Measurements from ENCODE around the gene APIP.

GRCh38 chr11:34963351-34963750 is 47.2 kb upstream of the APIP start:
- TF ChIP-seq CTCF (IDR thresholded peaks at IDR 0.05) (no peak), EP300 (IDR thresholded peaks at IDR 0.05) (no peak)
